KMS-11 (cell line): ENCODE results near the gene HTT.

Source experiments
- H2AFZ ChIP-seq: fragments of 200-600 bp; sonication (generic); 2 replicates; pipeline ENCODE4 v1.6.1; 2016; ENCODE audit warnings: antibody characterized with exemption, mixed run types, low read depth
- H3K27ac ChIP-seq: fragments of 200-600 bp; sonication (generic); 2 replicates; pipeline ENCODE4 v1.6.1; 2016; ENCODE audit warnings: mild to moderate bottlenecking, mixed run types
- H3K27me3 ChIP-seq: fragments of 200-600 bp; sonication (generic); 2 replicates; pipeline ENCODE4 v1.6.1; 2017; ENCODE audit warnings: mild to moderate bottlenecking, low read depth, mixed run types, moderate library complexity; ENCODE audit not compliant: insufficient read depth
- H3K36me3 ChIP-seq: fragments of 200-600 bp; sonication (generic); 2 replicates; pipeline ENCODE4 v1.6.1; 2017; ENCODE audit warnings: mild to moderate bottlenecking, mixed run types; ENCODE audit not compliant: insufficient read depth
- H3K4me1 ChIP-seq: fragments of 200-600 bp; sonication (generic); 2 replicates; pipeline ENCODE4 v1.6.1; 2016; ENCODE audit warnings: mild to moderate bottlenecking, low read depth, mixed run types; ENCODE audit not compliant: poor library complexity, severe bottlenecking
- H3K4me2 ChIP-seq: fragments of 200-600 bp; sonication (generic); 2 replicates; pipeline ENCODE4 v1.7.0; 2016; ENCODE audit warnings: mild to moderate bottlenecking, mixed run types
- H3K4me3 ChIP-seq: fragments of 200-600 bp; sonication (generic); IDR thresholded peaks from 2 replicates; pipeline ENCODE4 v1.6.1; 2017; ENCODE audit warnings: low read depth, low read length, mixed read lengths; ENCODE audit not compliant: insufficient read depth
- H3K79me2 ChIP-seq: fragments of 200-600 bp; sonication (generic); 2 replicates; pipeline ENCODE4 v1.6.1; 2016; ENCODE audit warnings: low read depth, mixed run types; ENCODE audit not compliant: insufficient read depth
- H3K9ac ChIP-seq: fragments of 200-600 bp; sonication (generic); 2 replicates; pipeline ENCODE4 v1.6.1; 2016; ENCODE audit warnings: mild to moderate bottlenecking, mixed run types
- H4K20me1 ChIP-seq: fragments of 200-600 bp; sonication (generic); 2 replicates; pipeline ENCODE4 v1.6.1; 2016; ENCODE audit warnings: mild to moderate bottlenecking, mixed run types; ENCODE audit not compliant: insufficient read depth
- TF ChIP-seq, protein P1 (sequence below): fragments of 200-600 bp; sonication (generic); conservative IDR thresholded peaks from 2 replicates; pipeline ENCODE4 v1.6.1; 2017; ENCODE audit warnings: low read depth, mild to moderate bottlenecking, antibody characterized with exemption, low read length, moderate library complexity, mixed read lengths

HTT gene

DNA sequence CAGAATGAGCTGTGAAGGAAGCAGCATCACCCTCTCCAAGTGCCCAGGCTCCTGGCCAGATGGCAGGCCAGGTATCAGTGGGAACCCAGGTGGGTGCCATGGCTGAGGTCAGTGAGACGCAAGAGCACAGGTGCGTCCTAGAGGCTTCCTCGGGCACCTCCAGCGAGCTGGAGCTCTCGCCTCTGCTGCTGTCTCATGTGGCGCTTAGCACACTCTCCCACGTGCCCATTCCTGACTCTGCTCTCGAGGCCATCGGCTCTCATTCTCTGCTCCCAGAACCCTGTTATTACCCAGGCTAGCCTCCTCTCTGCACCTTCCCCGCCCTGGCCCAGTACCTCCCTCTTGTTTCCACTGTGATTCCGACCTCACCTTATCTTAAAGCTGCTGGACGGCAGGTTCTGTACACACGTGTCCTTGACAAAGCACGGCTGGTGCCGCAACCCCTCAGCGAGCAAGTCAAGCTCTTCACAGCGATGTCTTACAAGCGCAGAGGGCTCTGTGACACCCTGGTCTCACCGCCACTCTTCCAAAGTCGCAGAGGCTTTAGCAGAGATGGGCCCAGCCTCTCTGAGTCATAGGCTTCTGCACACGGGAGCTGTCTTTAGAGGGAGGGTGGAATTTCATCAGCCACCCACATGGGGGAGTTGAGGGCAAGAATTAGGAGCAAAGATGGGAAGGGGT, 159.1 kb downstream of the HTT start:
- TF ChIP-seq, protein P1, sequence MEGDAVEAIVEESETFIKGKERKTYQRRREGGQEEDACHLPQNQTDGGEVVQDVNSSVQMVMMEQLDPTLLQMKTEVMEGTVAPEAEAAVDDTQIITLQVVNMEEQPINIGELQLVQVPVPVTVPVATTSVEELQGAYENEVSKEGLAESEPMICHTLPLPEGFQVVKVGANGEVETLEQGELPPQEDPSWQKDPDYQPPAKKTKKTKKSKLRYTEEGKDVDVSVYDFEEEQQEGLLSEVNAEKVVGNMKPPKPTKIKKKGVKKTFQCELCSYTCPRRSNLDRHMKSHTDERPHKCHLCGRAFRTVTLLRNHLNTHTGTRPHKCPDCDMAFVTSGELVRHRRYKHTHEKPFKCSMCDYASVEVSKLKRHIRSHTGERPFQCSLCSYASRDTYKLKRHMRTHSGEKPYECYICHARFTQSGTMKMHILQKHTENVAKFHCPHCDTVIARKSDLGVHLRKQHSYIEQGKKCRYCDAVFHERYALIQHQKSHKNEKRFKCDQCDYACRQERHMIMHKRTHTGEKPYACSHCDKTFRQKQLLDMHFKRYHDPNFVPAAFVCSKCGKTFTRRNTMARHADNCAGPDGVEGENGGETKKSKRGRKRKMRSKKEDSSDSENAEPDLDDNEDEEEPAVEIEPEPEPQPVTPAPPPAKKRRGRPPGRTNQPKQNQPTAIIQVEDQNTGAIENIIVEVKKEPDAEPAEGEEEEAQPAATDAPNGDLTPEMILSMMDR: no peak
- Histone ChIP-seq H3K4me2 (no peak overlapping the region), H3K27me3 (no peaks in the 10 kb centered on the region), H3K4me3 (no peak overlapping the region), H3K79me2 (no peaks in the 10 kb centered on the region), H2AFZ (no peak overlapping the region), H3K36me3 (no peaks in the 10 kb centered on the region), H3K9ac (no peak overlapping the region), H3K27ac (no peak overlapping the region), H3K4me1 (peaks cover 16% of the 10 kb centered on the region), H4K20me1 (no peaks in the 10 kb centered on the region)

- TF ChIP-seq, protein P1: no peak
- no peaks in the 10 kb centered on the region for H3K36me3 ChIP-seq
Observed at GRCh38 chr4:3234171-3235029, 159.9 kb downstream of the HTT start.

GRCh38 chr4:3235030-3235345, 160.5 kb downstream of the HTT start:
- Histone ChIP-seq H3K79me2 (no peaks in the 10 kb centered on the region), H3K4me1 (peaks cover 27% of the 10 kb centered on the region), H2AFZ (no peak overlapping the region), H3K36me3 (no peaks in the 10 kb centered on the region), H3K27me3 (no peaks in the 10 kb centered on the region), H3K4me2 (no peak overlapping the region), H3K4me3 (no peak overlapping the region), H4K20me1 (no peaks in the 10 kb centered on the region), H3K27ac (no peak overlapping the region), H3K9ac (no peak overlapping the region)
- TF ChIP-seq, protein P1: no peak

More at GRCh38 chr4:3234171-3235029, 159.9 kb downstream of the HTT start:
- no peak overlapping the region for H3K27ac ChIP-seq
- H2AFZ ChIP-seq: no peak overlapping the region
- no peak overlapping the region for H3K4me3 ChIP-seq
- H3K9ac ChIP-seq: no peak overlapping the region
- H3K4me2 ChIP-seq: no peak overlapping the region
- H4K20me1 ChIP-seq: no peaks in the 10 kb centered on the region
- no peaks in the 10 kb centered on the region for H3K79me2 ChIP-seq
- peaks cover 21% of the 10 kb centered on the region for H3K4me1 ChIP-seq
- H3K27me3 ChIP-seq: no peaks in the 10 kb centered on the region

GRCh38 chr4:3235581-3235980, 161.1 kb downstream of the HTT start:
- TF ChIP-seq, protein P1: no peak
- Histone ChIP-seq H3K4me3 (no peak overlapping the region), H3K79me2 (no peaks in the 10 kb centered on the region), H3K27me3 (no peaks in the 10 kb centered on the region), H4K20me1 (no peaks in the 10 kb centered on the region), H3K4me2 (no peak overlapping the region), H3K36me3 (no peaks in the 10 kb centered on the region), H3K27ac (no peak overlapping the region), H3K9ac (no peak overlapping the region), H2AFZ (no peak overlapping the region), H3K4me1 (peaks cover 33% of the 10 kb centered on the region)
